Astrocyte of the cerebellum (primary cell): ENCODE results near the gene CCDC88A.
A peak's percentile ranks its signal among the peaks of the same experiment; 100 is the strongest.
"Not testable (repeated sequence)": the region's sequence is repeated elsewhere in the genome, so short reads cannot be mapped to it uniquely, and the experiment has no call there.

Source experiments
- DNase-seq: peaks from one replicate; pipeline ENCODE4 v3.0.0-alpha.2; 2011; ENCODE audit warnings: low read depth
- H3K4me3 ChIP-seq: 2 replicates; pipeline ENCODE4 v1.5.1; 2011; ENCODE audit warnings: mild to moderate bottlenecking, low read depth, low read length, moderate library complexity
- in situ Hi-C: cut with HindIII; loops from 2 replicates; pipeline ENCODE4 v1.10.0; 2017; ENCODE audit warnings: low sequenced_read_pairs
- TF ChIP-seq, protein P1 (sequence below): IDR thresholded peaks from 2 replicates; pipeline ENCODE4 v1.5.1; 2012; ENCODE audit warnings: low read length, low read depth, moderate library complexity, mild to moderate bottlenecking; ENCODE audit errors: missing control alignments

CCDC88A gene

GRCh38 chr2:55391155-55391554, 28.5 kb downstream of the CCDC88A start:
- TF ChIP-seq, protein P1, sequence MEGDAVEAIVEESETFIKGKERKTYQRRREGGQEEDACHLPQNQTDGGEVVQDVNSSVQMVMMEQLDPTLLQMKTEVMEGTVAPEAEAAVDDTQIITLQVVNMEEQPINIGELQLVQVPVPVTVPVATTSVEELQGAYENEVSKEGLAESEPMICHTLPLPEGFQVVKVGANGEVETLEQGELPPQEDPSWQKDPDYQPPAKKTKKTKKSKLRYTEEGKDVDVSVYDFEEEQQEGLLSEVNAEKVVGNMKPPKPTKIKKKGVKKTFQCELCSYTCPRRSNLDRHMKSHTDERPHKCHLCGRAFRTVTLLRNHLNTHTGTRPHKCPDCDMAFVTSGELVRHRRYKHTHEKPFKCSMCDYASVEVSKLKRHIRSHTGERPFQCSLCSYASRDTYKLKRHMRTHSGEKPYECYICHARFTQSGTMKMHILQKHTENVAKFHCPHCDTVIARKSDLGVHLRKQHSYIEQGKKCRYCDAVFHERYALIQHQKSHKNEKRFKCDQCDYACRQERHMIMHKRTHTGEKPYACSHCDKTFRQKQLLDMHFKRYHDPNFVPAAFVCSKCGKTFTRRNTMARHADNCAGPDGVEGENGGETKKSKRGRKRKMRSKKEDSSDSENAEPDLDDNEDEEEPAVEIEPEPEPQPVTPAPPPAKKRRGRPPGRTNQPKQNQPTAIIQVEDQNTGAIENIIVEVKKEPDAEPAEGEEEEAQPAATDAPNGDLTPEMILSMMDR = no peak
- no peak for DNase-seq
- in situ Hi-C loops = no loop called here
- no peak overlapping the region for H3K4me3 ChIP-seq

- in situ Hi-C loops, DNase-seq, H3K4me3 ChIP-seq: not testable (repeated sequence)
Measured at GRCh38 chr2:55385516-55385915, 34.1 kb downstream of the CCDC88A start.

DNA sequence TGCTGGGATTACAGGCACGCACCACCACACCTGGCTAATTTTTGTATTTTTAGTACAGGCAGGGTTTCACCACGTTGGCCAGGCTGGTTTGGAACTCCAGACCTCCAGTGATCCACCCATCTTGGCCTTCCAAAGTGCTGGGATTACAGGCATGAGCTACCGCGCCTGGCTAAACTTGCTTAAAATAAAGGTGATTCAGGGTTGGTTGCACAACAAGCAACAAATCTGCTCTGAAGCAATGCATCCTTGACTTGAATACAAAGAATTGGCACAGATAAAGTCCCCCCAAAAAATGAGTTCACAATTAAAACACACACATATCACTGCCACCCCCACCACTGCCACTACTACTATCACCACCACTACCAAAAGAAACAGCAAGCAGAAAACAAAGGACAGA, 34.9 kb downstream of the CCDC88A start:
- in situ Hi-C loops = no loop called here
- no peak for DNase-seq
- no peak overlapping the region for H3K4me3 ChIP-seq
- TF ChIP-seq, protein P1 = no peak

- TF ChIP-seq, protein P1 = no peak
- H3K4me3 ChIP-seq = no peak overlapping the region
- in situ Hi-C loops = no loop called here
- DNase-seq = no peak
Measured at GRCh38 chr2:55371376-55371775, 48.3 kb downstream of the CCDC88A start.

DNA sequence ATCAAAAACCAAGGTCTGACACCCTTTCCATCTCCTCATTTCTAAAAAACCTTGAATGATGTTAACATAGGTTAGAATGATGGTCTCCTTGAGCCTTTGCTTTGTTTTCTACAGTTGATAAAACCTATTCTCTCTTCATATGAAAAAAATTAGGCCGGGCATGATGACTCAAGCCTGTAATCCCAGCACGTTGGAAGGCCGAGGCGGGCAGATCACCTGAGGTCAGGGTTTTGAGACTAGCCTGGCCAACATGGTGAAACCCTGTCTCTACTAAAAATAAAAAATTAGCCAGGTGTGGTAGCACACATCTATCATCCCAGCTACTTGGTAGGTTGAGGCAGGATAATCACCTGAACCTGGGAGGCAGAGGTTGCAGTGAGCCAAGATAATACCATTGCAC, 49.4 kb downstream of the CCDC88A start:
- in situ Hi-C loops = no loop called here
- no peak for DNase-seq

GRCh38 chr2:55365303-55365702, 54.4 kb downstream of the CCDC88A start:
- no peak overlapping the region for H3K4me3 ChIP-seq
- no peak for DNase-seq
- in situ Hi-C loops = no loop called here
- TF ChIP-seq, protein P1 = no peak

More for the DNA sequence above, 49.4 kb downstream of the CCDC88A start:
- H3K4me3 ChIP-seq = no peak overlapping the region
- TF ChIP-seq, protein P1 = no peak

DNA sequence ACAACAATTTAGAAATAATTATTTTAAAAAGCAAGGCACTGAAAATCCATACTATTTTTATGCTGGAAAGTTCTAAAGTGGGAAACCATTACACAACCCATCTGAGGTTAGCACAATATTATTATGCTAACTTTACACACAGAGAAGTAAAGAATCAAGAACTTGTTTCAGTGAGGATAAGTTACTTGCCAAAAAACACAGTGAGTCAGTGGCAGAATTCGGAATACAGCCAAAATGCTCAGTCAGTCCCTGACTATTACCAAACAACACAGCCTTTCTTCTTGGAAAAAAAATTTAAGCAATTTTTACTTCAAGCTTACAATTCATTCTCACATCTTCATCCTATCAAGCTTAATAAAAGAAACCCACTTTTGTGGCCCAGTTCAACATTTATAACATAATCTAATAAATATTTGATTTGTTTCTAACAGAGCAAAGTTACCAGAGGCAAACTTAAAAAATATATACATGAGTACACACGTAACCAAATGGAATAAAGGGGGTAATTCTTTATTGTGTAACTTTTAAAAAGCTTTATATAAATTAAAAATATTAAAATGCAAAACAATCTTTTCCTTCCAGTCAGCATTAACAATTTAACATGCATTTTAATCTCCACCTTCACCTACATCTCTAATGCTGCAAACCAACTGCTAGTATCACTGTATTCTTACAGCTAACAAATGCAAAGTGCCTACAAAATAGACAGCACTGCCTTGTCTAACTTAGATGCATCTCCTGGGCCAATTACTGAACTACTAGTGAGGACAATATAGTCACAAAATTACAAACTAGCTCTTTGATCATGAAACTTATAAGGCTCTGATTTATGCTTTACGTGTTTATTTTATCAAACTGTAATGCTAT, 55.2 kb downstream of the CCDC88A start:
- peak; percentile 98 for DNase-seq
- no peak overlapping the region for H3K4me3 ChIP-seq
- TF ChIP-seq, protein P1 = no peak
- in situ Hi-C loops = no loop called here
